H1 (cell line): Measurements from ENCODE around the gene CRNN. TPM values are rescaled to one million over a fixed set of nuclear protein-coding genes. Genes with fewer than 3 reads are reported as not detected.

ENCODE experiments used
- CTCF ChIA-PET: fragments of 300-600 bp; sonication (Branson Sonifier 250); formaldehyde crosslinking; loops from one replicate; lab custom pipeline; 2021; ENCODE audit not compliant: partially characterized antibody; lab: Charles Lee
- POLR2A ChIA-PET: fragments of 300-600 bp; sonication (Branson Sonifier 250); formaldehyde crosslinking; loops from one replicate; lab custom pipeline; 2021; ENCODE audit warnings: inconsistent platforms; ENCODE audit not compliant: partially characterized antibody; lab: Charles Lee
- DNase-seq, 2 experiments: peaks; one replicate each; pipeline versions ENCODE4 v3.0.0 to v3.0.0-alpha.2; 2010 to 2022; ENCODE audit warnings: low spot score in 2 of 2, low read depth in 1 of 2, mixed read lengths in 1 of 2
- FAIRE-seq: peaks from 2 replicates; lab custom pipeline; 2011; peaks lifted over from hg19 to GRCh38; lab: Jason Lieb, UNC
- H2AFZ ChIP-seq: 2 replicates; pipeline ENCODE4 v1.8.1; 2012; ENCODE audit warnings: low read length, inconsistent platforms
- H2AK5ac ChIP-seq: 2 replicates; pipeline ENCODE4 v1.6.1; 2013; ENCODE audit warnings: low read depth, low read length
- H2BK120ac ChIP-seq: replicated peaks from 2 replicates; pipeline ENCODE3; 2013; ENCODE audit warnings: low read depth, low read length, inconsistent platforms
- H2BK12ac ChIP-seq: 2 replicates; pipeline ENCODE4 v1.6.1; 2013; ENCODE audit warnings: low read depth, low read length
- H2BK15ac ChIP-seq: 2 replicates; pipeline ENCODE4 v1.6.1; 2013; ENCODE audit warnings: low read length
- H2BK20ac ChIP-seq: 2 replicates; pipeline ENCODE4 v1.6.1; 2013; ENCODE audit warnings: low read length
- H2BK5ac ChIP-seq: 2 replicates; pipeline ENCODE4 v1.6.1; 2013; ENCODE audit warnings: low read depth, low read length
- H3K14ac ChIP-seq: 2 replicates; pipeline ENCODE4 v1.6.1; 2013; ENCODE audit warnings: inconsistent platforms; ENCODE audit not compliant: insufficient read length
- H3K18ac ChIP-seq: 2 replicates; pipeline ENCODE4 v1.6.1; 2013; ENCODE audit warnings: low read length; ENCODE audit errors: extremely low read depth
- H3K23ac ChIP-seq: 2 replicates; pipeline ENCODE4 v1.6.1; 2013; ENCODE audit warnings: inconsistent platforms; ENCODE audit not compliant: insufficient read length
- H3K23me2 ChIP-seq: 2 replicates; pipeline ENCODE4 v1.6.1; 2013; ENCODE audit warnings: low read depth, low read length
- H3K27ac ChIP-seq: 2 replicates; pipeline ENCODE4 v1.6.1; 2011; ENCODE audit warnings: low read depth, low read length, inconsistent platforms
- H3K27me3 ChIP-seq, 4 experiments: replicated peaks in 1 of 4; 1 replicate in 1 of 4; 2 replicates in 3 of 4; pipeline versions ENCODE4 v1.6.1 to v1.8.1; 2011 to 2013; ENCODE audit warnings: low read length in 3 of 4, mild to moderate bottlenecking in 3 of 4, inconsistent platforms in 2 of 4, mixed read lengths in 2 of 4, moderate library complexity in 1 of 4; ENCODE audit not compliant: control insufficient read depth in 3 of 4, insufficient read depth in 3 of 4; ENCODE audit errors: extremely low read depth in 1 of 4
- H3K36me3 ChIP-seq, 4 experiments: 2 replicates each; pipeline versions ENCODE4 v1.6.1 to v1.8.1; 2011 to 2013; ENCODE audit warnings: mild to moderate bottlenecking in 4 of 4, low read length in 3 of 4, moderate library complexity in 2 of 4, control low read depth in 1 of 4, inconsistent platforms in 1 of 4; ENCODE audit not compliant: insufficient read depth in 4 of 4, control insufficient read depth in 2 of 4
- H3K4ac ChIP-seq: replicated peaks from 2 replicates; pipeline ENCODE3; 2013; ENCODE audit warnings: low read length, low read depth, mixed read lengths, inconsistent platforms; ENCODE audit not compliant: insufficient read length
- H3K4me1 ChIP-seq, 4 experiments: replicated peaks in 1 of 4; 1 replicate in 1 of 4; 2 replicates in 3 of 4; pipeline versions ENCODE4 v1.6.1 to v1.8.1; 2011 to 2013; ENCODE audit warnings: low read length in 3 of 4, inconsistent platforms in 2 of 4, mixed read lengths in 1 of 4; ENCODE audit not compliant: insufficient read depth in 4 of 4, control insufficient read depth in 3 of 4
- H3K4me2 ChIP-seq, 2 experiments: 2 replicates each; pipeline versions ENCODE4 v1.6.1 to v1.8.1; 2011 to 2013; ENCODE audit warnings: low read depth in 2 of 2, low read length in 2 of 2, control low read depth in 1 of 2, inconsistent platforms in 1 of 2, mild to moderate bottlenecking in 1 of 2; ENCODE audit not compliant: insufficient read depth in 1 of 2
- H3K4me3 ChIP-seq, 4 experiments: fragments of 200-600, 300-600 bp in 1 of 4; sonication (generic), shearing (Covaris generic), sonication (Bioruptor Twin) in 1 of 4; 2 replicates each; pipeline versions ENCODE4 v1.5.1 to v1.8.1; 2011 to 2016; ENCODE audit warnings: low read length in 4 of 4, low read depth in 3 of 4, control low read depth in 2 of 4, inconsistent platforms in 2 of 4, mild to moderate bottlenecking in 2 of 4, mixed read lengths in 1 of 4, moderate library complexity in 1 of 4; ENCODE audit not compliant: insufficient read depth in 2 of 4; ENCODE audit errors: extremely low read depth in 1 of 4
- H3K56ac ChIP-seq: replicated peaks from 2 replicates; pipeline ENCODE3; 2013; ENCODE audit warnings: low read depth, mild to moderate bottlenecking, mixed read lengths, low read length, inconsistent platforms; ENCODE audit not compliant: insufficient read length
- H3K79me1 ChIP-seq: 2 replicates; pipeline ENCODE4 v1.6.1; 2013; ENCODE audit warnings: low read depth, low read length, control low read depth
- H3K79me2 ChIP-seq, 2 experiments: 2 replicates each; pipeline versions ENCODE4 v1.6.1 to v1.8.1; 2012 to 2013; ENCODE audit warnings: low read length in 2 of 2, mild to moderate bottlenecking in 2 of 2, inconsistent platforms in 1 of 2; ENCODE audit not compliant: insufficient read depth in 2 of 2, control insufficient read depth in 1 of 2
- H3K9ac ChIP-seq, 4 experiments: replicated peaks in 1 of 4; 1 replicate in 1 of 4; 2 replicates in 3 of 4; pipeline versions ENCODE4 v1.6.1 to v1.8.1; 2011 to 2013; ENCODE audit warnings: low read depth in 3 of 4, low read length in 3 of 4, control low read depth in 2 of 4, mild to moderate bottlenecking in 2 of 4, moderate library complexity in 2 of 4, inconsistent platforms in 1 of 4; ENCODE audit errors: extremely low read depth in 1 of 4
- H3K9me3 ChIP-seq, 2 experiments: 2 replicates each; pipeline versions ENCODE4 v1.6.1 to v1.8.1; 2012 to 2013; ENCODE audit warnings: mild to moderate bottlenecking in 2 of 2, moderate library complexity in 2 of 2, control low read depth in 1 of 2, inconsistent platforms in 1 of 2, low read depth in 1 of 2, low read length in 1 of 2, mixed read lengths in 1 of 2; ENCODE audit not compliant: insufficient read depth in 2 of 2
- H4K20me1 ChIP-seq, 2 experiments: replicated peaks in 1 of 2; 2 replicates each; pipeline versions ENCODE3 to v1.8.1; 2011 to 2013; ENCODE audit warnings: inconsistent platforms in 2 of 2, low read length in 2 of 2, mild to moderate bottlenecking in 1 of 2; ENCODE audit not compliant: insufficient read depth in 2 of 2, control insufficient read depth in 1 of 2
- H4K5ac ChIP-seq: 2 replicates; pipeline ENCODE4 v1.6.1; 2013; ENCODE audit warnings: low read length, low read depth, mixed read lengths, inconsistent platforms; ENCODE audit not compliant: insufficient read length
- H4K8ac ChIP-seq: 2 replicates; pipeline ENCODE4 v1.8.0; 2013; ENCODE audit warnings: mild to moderate bottlenecking, moderate library complexity, low read length, inconsistent platforms; ENCODE audit not compliant: insufficient read depth; ENCODE audit errors: extremely low read depth
- H4K91ac ChIP-seq: replicated peaks from 2 replicates; pipeline ENCODE3; 2013; ENCODE audit warnings: low read length, mixed read lengths, inconsistent platforms; ENCODE audit not compliant: insufficient read length
- ASH2L ChIP-seq: fragments of 200-600, 300-600 bp; sonication (generic); IDR thresholded peaks from one replicate; pipeline ENCODE4 v1.7.1; 2017; ENCODE audit warnings: low read length
- BCL11A ChIP-seq, 2 experiments: IDR thresholded peaks; one replicate each; pipeline ENCODE4 v1.6.1; 2011; ENCODE audit warnings: low read depth in 2 of 2, low read length in 2 of 2, mild to moderate bottlenecking in 2 of 2
- CHD2 ChIP-seq: IDR thresholded peaks from 2 replicates; pipeline ENCODE4 v1.6.1; 2012; ENCODE audit warnings: low read length, improper control_type of control experiment
- GABPA ChIP-seq: IDR thresholded peaks from 2 replicates; pipeline ENCODE4 v1.6.1; 2011; ENCODE audit warnings: mild to moderate bottlenecking, low read length, moderate library complexity, borderline replicate concordance; ENCODE audit not compliant: insufficient read depth
- PHF8 ChIP-seq: fragments of 200-600 bp; sonication (generic); conservative IDR thresholded peaks from 2 replicates; pipeline ENCODE4 v1.7.1; 2012; ENCODE audit warnings: low read depth, mild to moderate bottlenecking, inconsistent platforms, low read length, moderate library complexity
- POLR2A ChIP-seq, 2 experiments: IDR thresholded peaks; 1 replicate in 1 of 2; 2 replicates in 1 of 2; pipeline ENCODE4 v1.6.1; 2011; ENCODE audit warnings: low read depth in 2 of 2, low read length in 2 of 2, mild to moderate bottlenecking in 2 of 2; ENCODE audit errors: control extremely low read depth in 1 of 2
- RAD21 ChIP-seq, 2 experiments: IDR thresholded peaks in 1 of 2; conservative IDR thresholded peaks in 1 of 2; 2 replicates each; pipeline ENCODE4 v1.6.1; 2011; ENCODE audit warnings: low read depth in 2 of 2, low read length in 2 of 2, improper control_type of control experiment in 1 of 2, inconsistent platforms in 1 of 2, mild to moderate bottlenecking in 1 of 2, moderate library complexity in 1 of 2
- SUZ12 ChIP-seq: fragments of 200-600 bp; sonication (generic); IDR thresholded peaks from 2 replicates; pipeline ENCODE4 v1.6.1; 2012; ENCODE audit warnings: mild to moderate bottlenecking, inconsistent platforms, low read length, moderate library complexity, mixed read lengths
- WGBS, 2 experiments: shearing (Covaris generic) in 1 of 2; methylation state at CpG; one replicate each; pipeline versions ENCODE4 v1.1.6 to v1.1.7; 2013 to 2015; ENCODE audit warnings: low lambda C conversion rate in 2 of 2, mixed read lengths in 2 of 2, inconsistent platforms in 1 of 2, low coverage in 1 of 2, missing lambda C conversion rate in 1 of 2; ENCODE audit not compliant: insufficient replicate concordance in 2 of 2, insufficient coverage in 1 of 2, insufficient read length in 1 of 2; ENCODE audit errors: extremely low coverage in 1 of 2, missing lambda C conversion rate in 1 of 2; 5-methylcytosine and 5-hydroxymethylcytosine counted together
- polyA plus RNA-seq, 7 experiments: library from polyadenylated mRNA; depleted of rRNA in 3 of 7; stranded (reverse) in 5 of 7; unstranded in 2 of 7; fragments of >200 nt in 5 of 7; fragments of 200-250 nt in 2 of 7; gene quantifications; 1 replicate in 5 of 7; 2 replicates in 1 of 7; 4 replicates in 1 of 7; pipeline versions ENCODE4 v1.2.1 to v1.2.3, GENCODE V29; 2011 to 2013; ENCODE audit warnings: missing spikeins in 2 of 7, mixed read lengths in 2 of 7
- total RNA-seq: library from RNA; stranded (reverse); fragmentation: NEBNext Ultra II Directional; extraction: Animal tissue kit (Norgen Biotek cat#: 25700); gene quantifications from 2 replicates; pipeline ENCODE4 v1.2.1, GENCODE V29; 2021
- TF ChIP-seq, protein P1 (sequence below), 3 experiments: IDR thresholded peaks; 1 replicate in 2 of 3; 2 replicates in 1 of 3; pipeline versions ENCODE4 v1.5.1 to v1.6.1; 2011; ENCODE audit warnings: low read length in 3 of 3, mild to moderate bottlenecking in 3 of 3, inconsistent platforms in 2 of 3, low read depth in 1 of 3, moderate library complexity in 1 of 3; ENCODE audit not compliant: insufficient read depth in 1 of 3; ENCODE audit errors: control extremely low read depth in 1 of 3

Gene CRNN
- total and polyA plus RNA-seq, 2 of the 8 experiments (the other 6 are each of a cell fraction or from before 2014, with no cell fraction given), result not detected

- Histone ChIP-seq H3K4ac (no peak overlapping the region), H3K27me3 (no peaks in the 10 kb centered on the region), H4K8ac (no peak overlapping the region), H3K9me3 (peaks cover 26 to 56% of the 10 kb centered on the region in 2 experiments; a peak in 3 of 4 replicates), H3K4me2 (no peak overlapping the region), H2BK5ac (no peak overlapping the region), H3K79me1 (no peaks in the 10 kb centered on the region), H4K20me1 (no peaks in the 10 kb centered on the region), H3K9ac (no peak overlapping the region), H3K14ac (no peak overlapping the region), H3K4me3 (no peak overlapping the region), H2BK20ac (no peak overlapping the region), H3K36me3 (no peaks in the 10 kb centered on the region), H3K18ac (no peak overlapping the region), H2AK5ac (no peak overlapping the region), H4K5ac (no peak overlapping the region), H3K27ac (no peak overlapping the region), H3K23ac (no peak overlapping the region), H2BK15ac (no peak overlapping the region), H3K79me2 (no peaks in the 10 kb centered on the region), H3K4me1 (no peaks in the 10 kb centered on the region), H2BK12ac (no peak overlapping the region), H3K56ac (no peak overlapping the region), H4K91ac (no peak overlapping the region), H3K23me2 (no peaks in the 10 kb centered on the region; the same call in 1 of the 2 replicates), H2BK120ac (no peak overlapping the region), H2AFZ (no peak overlapping the region)
- DNase-seq, result peak in 1 of 2 experiments; percentile 72
- POLR2A ChIA-PET, result no interaction called here
- TF ChIP-seq, protein P1, sequence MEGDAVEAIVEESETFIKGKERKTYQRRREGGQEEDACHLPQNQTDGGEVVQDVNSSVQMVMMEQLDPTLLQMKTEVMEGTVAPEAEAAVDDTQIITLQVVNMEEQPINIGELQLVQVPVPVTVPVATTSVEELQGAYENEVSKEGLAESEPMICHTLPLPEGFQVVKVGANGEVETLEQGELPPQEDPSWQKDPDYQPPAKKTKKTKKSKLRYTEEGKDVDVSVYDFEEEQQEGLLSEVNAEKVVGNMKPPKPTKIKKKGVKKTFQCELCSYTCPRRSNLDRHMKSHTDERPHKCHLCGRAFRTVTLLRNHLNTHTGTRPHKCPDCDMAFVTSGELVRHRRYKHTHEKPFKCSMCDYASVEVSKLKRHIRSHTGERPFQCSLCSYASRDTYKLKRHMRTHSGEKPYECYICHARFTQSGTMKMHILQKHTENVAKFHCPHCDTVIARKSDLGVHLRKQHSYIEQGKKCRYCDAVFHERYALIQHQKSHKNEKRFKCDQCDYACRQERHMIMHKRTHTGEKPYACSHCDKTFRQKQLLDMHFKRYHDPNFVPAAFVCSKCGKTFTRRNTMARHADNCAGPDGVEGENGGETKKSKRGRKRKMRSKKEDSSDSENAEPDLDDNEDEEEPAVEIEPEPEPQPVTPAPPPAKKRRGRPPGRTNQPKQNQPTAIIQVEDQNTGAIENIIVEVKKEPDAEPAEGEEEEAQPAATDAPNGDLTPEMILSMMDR (IDR thresholded peaks at IDR 0.05; ENCODE audit: control extremely low read depth in 1 of 3, insufficient read depth in 1 of 3, low read depth in 1 of 3, low read length in 3 of 3), result peak; percentile 57 to 76 (median 72)
- TF ChIP-seq BCL11A (IDR thresholded peaks at IDR 0.05; ENCODE audit: low read depth in 2 of 2, low read length in 2 of 2) (no peak), GABPA (no peak), SUZ12 (no peak), POLR2A (IDR thresholded peaks at IDR 0.05; ENCODE audit: control extremely low read depth in 1 of 2, low read depth in 2 of 2, low read length in 2 of 2) (no peak), CHD2 (no peak), PHF8 (no peak), ASH2L (no peak), RAD21 (IDR thresholded peaks at IDR 0.05 in 1 of 2, conservative IDR thresholded peaks at IDR 0.05 in 1 of 2; ENCODE audit: low read depth in 2 of 2, low read length in 2 of 2) (peak; percentile 78 to 83)
- no peak for FAIRE-seq
- WGBS, 2 experiments, result 43% methylated on average over 11 of the region's 11 CpGs; no CpG with 5 or more reads in 1 of the 2 experiments
- CTCF ChIA-PET, result interaction anchor here (0.6 to 3.3 kb wide), 24 partner anchors 9 to 783 kb away, joined by 3 to 21 read pairs (median 4); no protein-coding TSS in a partner anchor
Measured at GRCh38 chr1:152458384-152459185, 44.5 kb upstream of the CRNN start.
